ENCODE measurements around the gene ENPP5.
"Not testable (repeated sequence)": the region's sequence is repeated elsewhere in the genome, so short reads cannot be mapped to it uniquely, and the experiment has no call there.

Gene ENPP5

DNA sequence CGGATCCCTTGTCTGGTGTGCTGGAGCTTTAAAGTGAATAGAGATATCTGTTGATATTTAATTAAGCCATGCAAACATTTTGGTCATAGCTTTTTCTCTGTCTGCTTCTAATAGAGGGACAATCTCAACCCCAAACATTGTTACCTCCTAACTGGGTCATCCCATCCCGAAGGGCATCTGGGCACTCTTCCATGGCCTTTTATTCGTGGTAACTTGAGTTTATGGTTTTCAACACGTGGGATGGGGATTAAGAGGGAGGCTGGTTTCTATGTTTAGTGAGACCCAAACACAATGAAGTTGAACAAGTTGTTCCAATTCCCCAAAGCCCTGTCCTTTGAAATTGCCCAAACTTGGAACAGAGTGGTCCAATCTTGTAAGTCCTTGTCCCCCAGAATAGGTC lies 1.4 kb upstream of the ENPP5 start:
- DNase-seq, result no peak

DNA sequence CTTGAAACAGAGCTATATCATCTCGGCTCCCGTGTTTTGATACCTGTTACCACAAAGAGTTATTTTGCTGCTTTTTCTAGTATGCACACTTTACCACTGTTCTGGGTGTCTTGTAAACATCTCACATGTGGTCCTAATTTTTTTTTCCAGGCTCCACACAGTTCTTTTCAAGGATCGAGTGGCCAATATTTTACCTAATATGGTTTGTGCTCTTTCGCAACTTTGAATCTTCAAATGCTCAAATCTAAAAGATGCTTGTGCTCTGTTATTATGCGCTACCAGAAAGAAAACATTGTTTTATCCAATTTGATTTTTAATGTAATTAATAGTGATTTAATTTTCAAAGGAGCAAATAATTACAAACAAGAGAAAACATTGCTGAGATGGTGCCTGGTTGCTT lies 10.7 kb downstream of the ENPP5 start:
- DNase-seq, result no peak

DNA sequence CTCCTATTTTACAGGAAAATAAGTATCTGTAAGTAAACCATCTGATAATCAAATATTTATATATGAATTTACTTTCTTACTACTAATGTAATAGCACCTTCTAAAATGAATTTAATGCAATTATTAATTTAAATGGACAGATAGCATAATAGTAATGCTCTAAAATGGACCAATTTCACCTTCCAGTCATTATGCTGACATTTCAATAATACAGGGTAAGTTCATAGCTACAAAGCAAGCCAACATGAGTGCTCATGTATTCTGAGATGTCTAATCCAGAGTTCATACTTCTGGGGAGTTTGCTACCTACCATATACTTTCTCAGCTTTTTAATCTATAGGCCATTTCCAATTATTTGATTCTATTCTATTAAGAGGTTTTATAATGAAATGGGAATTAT lies 11.6 kb downstream of the ENPP5 start:
- no peak for DNase-seq

DNA sequence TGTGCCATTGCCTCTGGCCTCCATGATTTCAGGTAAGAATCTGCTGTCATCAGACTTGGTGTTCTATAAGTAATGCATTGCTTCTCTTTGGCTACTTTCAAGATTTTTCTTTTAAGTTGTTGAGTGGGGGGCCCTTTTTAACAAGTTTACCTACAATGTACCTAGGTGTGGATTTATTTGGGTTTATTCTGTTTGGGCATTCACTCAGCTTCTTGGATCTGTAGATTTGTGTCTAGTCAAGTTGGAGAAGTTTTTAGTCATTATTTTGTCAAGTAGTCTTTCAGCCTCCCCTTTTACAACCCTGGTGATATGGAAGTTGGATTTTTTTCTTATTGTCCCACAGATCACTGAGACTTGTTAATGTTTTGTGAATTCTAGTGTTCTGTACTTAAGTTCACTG lies 14.1 kb downstream of the ENPP5 start:
- no peak for DNase-seq

- DNase-seq, result not testable (repeated sequence)
These were observed 21.7 kb downstream of the ENPP5 start for GRCh38 chr6:46149066-46149465.

GRCh38 chr6:46144270-46144669 lies 26.5 kb downstream of the ENPP5 start:
- DNase-seq, result no peak

- no peak for DNase-seq
These were observed 32.5 kb downstream of the ENPP5 start for GRCh38 chr6:46138281-46138680.

GRCh38 chr6:46137387-46137786 lies 33.4 kb downstream of the ENPP5 start:
- DNase-seq, result no peak

DNA sequence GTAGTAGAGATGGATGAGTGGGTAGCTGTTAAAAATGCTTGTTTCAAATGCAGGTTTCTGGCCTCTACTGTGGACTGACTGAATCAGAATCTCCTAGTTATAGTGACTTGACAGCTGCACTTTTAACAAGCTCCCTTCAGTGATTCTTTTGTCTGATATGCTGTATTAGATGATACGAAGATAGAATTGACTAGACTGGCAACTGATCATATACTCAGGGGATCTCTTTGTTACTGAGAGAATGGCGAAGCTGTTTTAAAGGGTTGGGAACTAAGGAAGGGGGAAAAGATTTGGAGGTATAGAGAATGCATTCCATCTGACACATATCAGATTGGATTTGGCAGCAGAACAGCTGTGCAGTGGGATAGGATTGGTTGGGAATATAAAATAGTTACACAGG lies 33.9 kb downstream of the ENPP5 start:
- DNase-seq, result no peak

GRCh38 chr6:46135176-46135575 lies 35.6 kb downstream of the ENPP5 start:
- DNase-seq, result no peak

DNA sequence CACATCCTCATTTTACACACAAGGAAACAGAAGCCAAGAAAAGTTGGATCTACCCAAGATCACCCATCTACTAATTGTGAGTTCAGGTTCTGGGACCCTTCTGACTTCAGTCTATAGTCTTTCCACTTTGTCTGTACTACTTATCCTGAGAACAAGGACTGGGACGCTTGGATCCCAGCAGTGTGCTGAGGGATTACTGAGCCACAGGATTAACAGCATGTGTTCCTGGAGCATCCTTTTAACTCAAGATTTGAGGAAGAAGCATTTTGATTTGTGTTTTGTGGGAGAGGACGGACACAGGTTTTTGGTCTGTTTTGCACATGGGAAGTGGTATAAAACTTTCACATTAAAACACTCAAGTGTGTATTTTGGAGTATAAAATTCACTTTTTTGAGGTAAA lies 36.6 kb downstream of the ENPP5 start:
- peak; percentile 56 for DNase-seq

DNA sequence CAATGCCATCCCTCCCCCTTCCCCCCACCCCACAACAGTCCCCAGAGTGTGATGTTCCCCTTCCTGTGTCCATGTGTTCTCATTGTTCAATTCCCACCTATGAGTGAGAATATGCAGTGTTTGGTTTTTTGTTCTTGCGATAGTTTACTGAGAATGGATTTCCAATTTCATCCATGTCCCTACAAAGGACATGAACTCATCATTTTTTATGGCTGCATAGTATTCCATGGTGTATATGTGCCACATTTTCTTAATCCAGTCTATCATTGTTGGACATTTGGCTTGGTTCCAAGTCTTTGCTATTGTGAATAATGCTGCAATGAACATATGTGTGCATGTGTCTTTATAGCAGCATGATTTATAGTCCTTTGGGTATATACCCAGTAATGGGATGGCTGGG lies 39.5 kb downstream of the ENPP5 start:
- DNase-seq, result not testable (repeated sequence)

DNA sequence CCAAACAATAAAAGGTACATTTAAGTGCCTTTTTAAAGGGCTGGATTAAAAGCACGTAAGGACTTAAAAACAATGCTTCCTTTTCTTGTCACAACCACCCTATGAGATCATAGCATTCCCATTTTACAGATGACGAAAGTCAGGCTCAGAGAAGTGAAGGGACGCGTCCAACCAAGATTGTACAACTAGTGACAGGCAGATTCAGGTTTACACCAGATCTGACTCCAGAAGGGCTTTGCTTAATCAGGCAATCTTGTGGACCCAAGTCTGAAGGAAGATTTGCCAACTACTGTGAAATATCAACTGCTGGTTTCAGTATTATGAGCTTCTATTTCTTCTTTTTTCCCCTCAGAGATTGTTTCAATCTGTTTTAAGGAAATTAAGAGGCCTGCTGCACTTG lies 40.1 kb downstream of the ENPP5 start:
- DNase-seq, result no peak

DNA sequence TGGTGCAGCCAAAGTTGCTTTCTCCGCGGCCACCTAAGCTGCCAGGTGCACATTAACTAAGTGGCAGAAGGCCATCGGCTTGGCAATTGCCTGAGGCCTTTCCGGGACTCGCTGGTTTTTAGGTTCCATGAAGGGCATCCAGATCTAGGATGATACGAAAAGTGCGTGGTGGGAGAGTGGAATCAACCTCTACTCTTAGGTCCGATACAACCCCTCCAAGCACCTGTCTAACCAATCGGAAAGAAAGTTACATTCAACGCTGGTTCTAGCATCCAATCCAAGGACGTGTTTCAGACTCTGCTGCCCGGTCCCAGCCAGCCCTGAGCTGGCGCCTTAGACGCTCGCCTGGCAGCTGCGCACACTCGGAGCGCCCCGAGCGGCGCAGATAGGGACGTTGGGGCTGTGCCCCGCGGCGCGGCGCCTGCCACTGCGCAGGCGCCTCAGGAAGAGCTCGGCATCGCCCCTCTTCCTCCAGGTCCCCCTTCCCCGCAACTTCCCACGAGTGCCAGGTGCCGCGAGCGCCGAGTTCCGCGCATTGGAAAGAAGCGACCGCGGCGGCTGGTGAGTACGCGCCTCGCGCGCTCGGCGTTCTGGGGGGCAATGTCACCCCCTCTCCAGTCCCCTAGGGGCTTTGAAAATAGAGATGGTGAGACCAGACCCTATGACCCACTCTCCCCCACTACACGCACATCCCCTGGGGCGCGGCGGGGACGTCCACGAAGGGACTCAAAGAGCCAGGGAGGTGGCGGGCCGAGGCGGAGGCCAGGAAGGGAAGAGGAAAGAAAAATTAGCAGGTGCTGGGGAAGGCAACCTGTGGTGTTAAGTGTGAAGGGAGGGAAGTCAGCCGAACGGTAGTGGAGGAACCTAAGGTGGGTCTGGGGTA lies 40.9 kb downstream of the ENPP5 start, which contains the start of gene ENPP4:
Gene ENPP4, plus strand, starts transcription at position 361 of the 883 bp plus-strand sequence. CDS start 9,595 bp downstream, outside the sequence.
- peak; percentile 94 for DNase-seq

DNA sequence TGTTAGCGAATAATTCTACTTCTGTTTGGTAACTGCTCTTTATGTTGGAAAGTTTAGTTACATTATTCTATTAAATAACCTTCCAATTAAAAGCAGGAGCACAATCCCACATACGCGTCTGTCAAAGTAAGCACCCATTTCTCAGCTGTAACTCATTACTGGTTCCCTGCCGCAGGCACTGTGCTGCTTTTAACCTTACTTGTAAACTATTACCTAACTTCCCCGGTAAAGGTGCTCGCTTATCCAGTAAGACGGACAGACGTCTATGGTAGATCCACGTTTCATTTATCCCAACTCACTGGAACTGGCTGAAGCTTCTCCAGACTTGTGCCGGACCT lies 41.5 kb downstream of the ENPP5 start:
- no peak for DNase-seq

DNA sequence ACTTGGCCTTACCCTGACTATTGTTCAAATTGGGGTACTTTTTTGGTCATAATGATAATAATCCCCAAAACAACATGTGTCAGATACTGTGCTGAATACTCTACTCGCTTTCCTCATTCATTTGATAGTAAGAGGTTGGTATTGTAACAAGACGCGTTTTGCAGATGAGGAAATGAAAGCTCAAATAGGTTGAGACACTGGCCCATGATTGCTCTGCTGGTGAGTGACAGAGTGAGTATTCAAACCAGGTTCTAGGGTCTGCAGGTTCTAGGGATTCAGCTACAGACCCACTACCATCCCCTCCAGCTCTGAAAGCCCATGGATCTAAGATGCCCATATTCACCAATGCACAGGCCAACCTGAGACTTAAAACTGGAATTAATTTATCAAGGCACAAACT lies 42.3 kb downstream of the ENPP5 start:
- DNase-seq, result no peak

DNA sequence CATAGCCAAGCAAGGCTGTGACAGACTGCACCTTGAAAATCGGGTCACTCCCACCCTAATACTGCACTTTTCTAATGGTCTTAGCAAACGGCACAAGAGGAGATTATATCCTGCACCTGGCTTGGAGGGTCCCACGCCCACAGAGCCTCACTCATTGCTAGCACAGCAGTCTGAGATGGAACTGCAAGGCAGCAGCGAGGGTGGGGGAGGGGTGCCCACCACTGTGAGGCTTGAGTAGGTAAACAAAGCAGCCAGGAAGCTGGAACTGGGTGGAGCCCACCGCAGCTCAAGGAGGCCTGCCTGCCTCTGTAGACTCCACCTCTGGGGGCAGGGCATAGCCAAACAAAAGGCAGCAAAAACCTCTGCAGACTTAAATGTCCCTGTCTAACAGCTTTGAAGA lies 51.1 kb downstream of the ENPP5 start:
- DNase-seq, result not testable (repeated sequence)

GRCh38 chr6:46118836-46119235 lies 51.9 kb downstream of the ENPP5 start:
- DNase-seq, result no peak

DNA sequence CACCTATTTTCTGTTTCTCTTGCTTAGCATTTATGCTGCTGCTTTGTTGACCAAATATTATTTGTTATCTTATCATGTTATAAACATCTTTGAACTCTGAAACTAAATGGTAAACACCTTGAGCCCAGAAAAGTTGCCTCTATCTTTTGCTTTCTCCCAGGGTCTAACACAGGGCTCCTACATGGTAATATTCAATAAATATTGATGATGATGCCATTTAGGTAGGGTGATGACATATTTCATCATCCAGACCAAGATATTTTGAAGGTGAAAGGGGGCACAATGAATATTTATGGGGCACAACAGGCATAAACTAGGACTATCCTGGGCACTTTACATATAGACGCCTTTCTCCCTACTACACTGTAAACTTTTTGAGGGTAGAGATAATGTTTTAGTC lies 52.6 kb downstream of the ENPP5 start:
- DNase-seq, result no peak

GRCh38 chr6:46116289-46116688 lies 54.5 kb downstream of the ENPP5 start:
- DNase-seq, result no peak

DNA sequence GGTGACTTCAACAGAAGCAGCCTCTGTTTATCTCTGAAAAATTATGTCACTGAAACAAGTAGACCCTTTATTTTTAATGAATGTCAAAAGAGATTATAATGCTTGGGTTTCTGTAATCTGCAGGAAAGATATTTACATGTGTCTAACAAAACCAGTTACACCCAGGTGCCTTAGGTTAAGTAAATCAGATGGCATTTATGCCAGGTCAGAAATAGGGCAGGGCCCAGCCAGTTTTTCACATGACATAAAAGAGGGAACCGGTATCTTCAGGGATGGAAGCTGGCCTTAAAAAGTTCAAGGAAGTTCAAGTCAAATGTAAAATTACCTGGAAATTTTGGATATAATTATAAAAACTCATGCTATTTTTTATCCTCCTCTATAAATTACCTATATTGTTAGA lies 55.1 kb downstream of the ENPP5 start:
- no peak for DNase-seq

- DNase-seq, result no peak
These were observed 57.4 kb downstream of the ENPP5 start for GRCh38 chr6:46113370-46113769.

All from NCI-H82 (cell line).